ENCODE results near the gene EXOC5. TPM values are rescaled to one million over a fixed set of nuclear protein-coding genes. Genes with fewer than 3 reads are reported as not detected.

The EXOC5 gene
- total RNA-seq, 2 donors from 2014 or later: 101 to 107 TPM

GRCh38 chr14:57161583-57162234 is 107.0 kb downstream of the EXOC5 start:
- Mint-ChIP-seq H3K27ac (no peak overlapping the region), H3K4me3 (no peak overlapping the region), H3K27me3 (ENCODE audit: insufficient read depth) (peaks cover 14% of the 10 kb centered on the region), H3K36me3 (ENCODE audit: low read depth) (no peaks in the 10 kb centered on the region), H3K4me1 (peaks cover 21% of the 10 kb centered on the region), H3K9me3 (no peaks in the 10 kb centered on the region)
- Histone ChIP-seq H3K27ac (ENCODE audit: low read depth, low read length) (no peak overlapping the region), H3K27me3 (ENCODE audit: control insufficient read depth, insufficient read depth, low read length, poor library complexity, severe bottlenecking) (peaks cover 10% of the 10 kb centered on the region), H3K9ac (ENCODE audit: extremely low read depth, low read length, poor library complexity, severe bottlenecking) (no peak overlapping the region), H3K4me3 (ENCODE audit: low read length) (no peak overlapping the region), H3K9me3 (ENCODE audit: control insufficient read depth, low read length) (no peaks in the 10 kb centered on the region), H3K36me3 (ENCODE audit: control insufficient read depth, insufficient read depth, low read length) (no peaks in the 10 kb centered on the region), H3K4me1 (ENCODE audit: control insufficient read depth, insufficient read depth, low read length) (peaks cover 4% of the 10 kb centered on the region)
- 68 to 74% methylated on average over 4 to 8 of the region's 8 CpGs for WGBS, 2 experiments (ENCODE audit: insufficient coverage in 1 of 2, insufficient read length in 1 of 2)
- TF ChIP-seq, protein P1, sequence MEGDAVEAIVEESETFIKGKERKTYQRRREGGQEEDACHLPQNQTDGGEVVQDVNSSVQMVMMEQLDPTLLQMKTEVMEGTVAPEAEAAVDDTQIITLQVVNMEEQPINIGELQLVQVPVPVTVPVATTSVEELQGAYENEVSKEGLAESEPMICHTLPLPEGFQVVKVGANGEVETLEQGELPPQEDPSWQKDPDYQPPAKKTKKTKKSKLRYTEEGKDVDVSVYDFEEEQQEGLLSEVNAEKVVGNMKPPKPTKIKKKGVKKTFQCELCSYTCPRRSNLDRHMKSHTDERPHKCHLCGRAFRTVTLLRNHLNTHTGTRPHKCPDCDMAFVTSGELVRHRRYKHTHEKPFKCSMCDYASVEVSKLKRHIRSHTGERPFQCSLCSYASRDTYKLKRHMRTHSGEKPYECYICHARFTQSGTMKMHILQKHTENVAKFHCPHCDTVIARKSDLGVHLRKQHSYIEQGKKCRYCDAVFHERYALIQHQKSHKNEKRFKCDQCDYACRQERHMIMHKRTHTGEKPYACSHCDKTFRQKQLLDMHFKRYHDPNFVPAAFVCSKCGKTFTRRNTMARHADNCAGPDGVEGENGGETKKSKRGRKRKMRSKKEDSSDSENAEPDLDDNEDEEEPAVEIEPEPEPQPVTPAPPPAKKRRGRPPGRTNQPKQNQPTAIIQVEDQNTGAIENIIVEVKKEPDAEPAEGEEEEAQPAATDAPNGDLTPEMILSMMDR (conservative IDR thresholded peaks at IDR 0.05): no peak
- no peak for DNase-seq

- H3K27ac ChIP-seq (ENCODE audit: low read depth, low read length): no peak overlapping the region
- 90% methylated on average over 3 to 6 of the region's 6 CpGs for WGBS, 2 experiments (ENCODE audit: insufficient coverage in 1 of 2, insufficient read length in 1 of 2)
- H3K36me3 Mint-ChIP-seq (ENCODE audit: low read depth): no peaks in the 10 kb centered on the region
These were observed 108.4 kb downstream of the EXOC5 start for GRCh38 chr14:57160333-57160732.

GRCh38 chr14:57153286-57153685 is 115.4 kb downstream of the EXOC5 start:
- H3K27ac Mint-ChIP-seq: no peak overlapping the region

More at GRCh38 chr14:57160333-57160732, 108.4 kb downstream of the EXOC5 start:
- no peaks in the 10 kb centered on the region for H3K9me3 Mint-ChIP-seq
- Histone ChIP-seq H3K4me1 (ENCODE audit: control insufficient read depth, insufficient read depth, low read length) (peaks cover 4% of the 10 kb centered on the region), H3K4me3 (ENCODE audit: low read length) (no peak overlapping the region), H3K9ac (ENCODE audit: extremely low read depth, low read length, poor library complexity, severe bottlenecking) (no peak overlapping the region), H3K36me3 (ENCODE audit: control insufficient read depth, insufficient read depth, low read length) (no peaks in the 10 kb centered on the region), H3K9me3 (ENCODE audit: control insufficient read depth, low read length) (no peaks in the 10 kb centered on the region), H3K27me3 (ENCODE audit: control insufficient read depth, insufficient read depth, low read length, poor library complexity, severe bottlenecking) (peaks cover 10% of the 10 kb centered on the region)
- H3K27me3 Mint-ChIP-seq (ENCODE audit: insufficient read depth): peaks cover 14% of the 10 kb centered on the region
- DNase-seq: no peak
- H3K4me3 Mint-ChIP-seq: no peak overlapping the region
- TF ChIP-seq, protein P1 (conservative IDR thresholded peaks at IDR 0.05): no peak
- H3K4me1 Mint-ChIP-seq: peaks cover 21% of the 10 kb centered on the region
- H3K27ac Mint-ChIP-seq: no peak overlapping the region

More at GRCh38 chr14:57153286-57153685, 115.4 kb downstream of the EXOC5 start:
- H3K9me3 Mint-ChIP-seq: no peaks in the 10 kb centered on the region
- Histone ChIP-seq H3K27me3 (ENCODE audit: control insufficient read depth, insufficient read depth, low read length, poor library complexity, severe bottlenecking) (peaks cover 10% of the 10 kb centered on the region), H3K9me3 (ENCODE audit: control insufficient read depth, low read length) (no peaks in the 10 kb centered on the region), H3K4me1 (ENCODE audit: control insufficient read depth, insufficient read depth, low read length) (no peaks in the 10 kb centered on the region), H3K4me3 (ENCODE audit: low read length) (no peak overlapping the region), H3K36me3 (ENCODE audit: control insufficient read depth, insufficient read depth, low read length) (no peaks in the 10 kb centered on the region), H3K27ac (ENCODE audit: low read depth, low read length) (no peak overlapping the region), H3K9ac (ENCODE audit: extremely low read depth, low read length, poor library complexity, severe bottlenecking) (no peak overlapping the region)
- no peaks in the 10 kb centered on the region for H3K4me1 Mint-ChIP-seq
- no peak for DNase-seq
- 91 to 99% methylated on average over 3 to 4 of the region's 4 CpGs for WGBS, 2 experiments (ENCODE audit: insufficient coverage in 1 of 2, insufficient read length in 1 of 2)
- TF ChIP-seq, protein P1 (conservative IDR thresholded peaks at IDR 0.05): no peak
- H3K36me3 Mint-ChIP-seq (ENCODE audit: low read depth): no peaks in the 10 kb centered on the region
- H3K27me3 Mint-ChIP-seq (ENCODE audit: insufficient read depth): peaks cover 5% of the 10 kb centered on the region
- H3K4me3 Mint-ChIP-seq: no peak overlapping the region

Other genes starting within 250 kb of the EXOC5 start
- gene AP5M1, start 66 bp upstream of the EXOC5 start, total RNA-seq: 10 to 100 TPM; 53.9 to 58.4 TPM
- 10 to 100 TPM; 23.0 to 26.0 TPM for gene NAA30, start 121.7 kb upstream of the EXOC5 start, total RNA-seq
- gene CCDC198, start 225.0 kb upstream of the EXOC5 start, total RNA-seq: not detected

Measured in endodermal cell (in vitro differentiated cells).